NB4 (cell line): ENCODE measurements around the gene TRAPPC6A.

ENCODE experiments used
- TF ChIP-seq, protein P1 (sequence below): IDR thresholded peaks from one replicate; pipeline ENCODE4 v1.5.1; 2012; ENCODE audit warnings: low read depth, low read length
- TF ChIP-seq, protein P2 (sequence below): IDR thresholded peaks from 2 replicates; pipeline ENCODE4 v1.6.1; 2011; ENCODE audit warnings: low read depth, low read length

DNA sequence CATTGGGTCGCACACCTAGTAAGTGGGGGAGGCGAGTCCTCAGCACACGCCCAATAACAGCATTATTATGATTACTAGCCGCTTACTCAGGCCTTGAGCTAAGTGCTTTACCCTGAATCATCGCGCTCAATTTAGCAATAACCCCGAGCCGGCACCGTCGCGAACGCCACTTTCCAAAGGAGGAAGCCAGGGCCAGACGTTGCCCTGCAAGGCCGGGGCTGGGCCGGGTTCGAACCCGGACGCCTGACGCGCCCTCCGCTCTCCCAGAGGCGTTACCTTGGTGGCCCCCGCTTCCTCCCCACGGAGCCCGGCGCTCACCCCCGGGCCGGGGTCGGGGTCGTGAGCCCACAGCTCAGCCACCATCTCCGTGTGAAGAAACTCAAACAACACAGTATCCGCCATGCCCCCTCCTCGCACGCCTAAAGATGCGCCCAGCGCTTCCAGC, at the start of gene TRAPPC6A:
- TF ChIP-seq, protein P1, sequence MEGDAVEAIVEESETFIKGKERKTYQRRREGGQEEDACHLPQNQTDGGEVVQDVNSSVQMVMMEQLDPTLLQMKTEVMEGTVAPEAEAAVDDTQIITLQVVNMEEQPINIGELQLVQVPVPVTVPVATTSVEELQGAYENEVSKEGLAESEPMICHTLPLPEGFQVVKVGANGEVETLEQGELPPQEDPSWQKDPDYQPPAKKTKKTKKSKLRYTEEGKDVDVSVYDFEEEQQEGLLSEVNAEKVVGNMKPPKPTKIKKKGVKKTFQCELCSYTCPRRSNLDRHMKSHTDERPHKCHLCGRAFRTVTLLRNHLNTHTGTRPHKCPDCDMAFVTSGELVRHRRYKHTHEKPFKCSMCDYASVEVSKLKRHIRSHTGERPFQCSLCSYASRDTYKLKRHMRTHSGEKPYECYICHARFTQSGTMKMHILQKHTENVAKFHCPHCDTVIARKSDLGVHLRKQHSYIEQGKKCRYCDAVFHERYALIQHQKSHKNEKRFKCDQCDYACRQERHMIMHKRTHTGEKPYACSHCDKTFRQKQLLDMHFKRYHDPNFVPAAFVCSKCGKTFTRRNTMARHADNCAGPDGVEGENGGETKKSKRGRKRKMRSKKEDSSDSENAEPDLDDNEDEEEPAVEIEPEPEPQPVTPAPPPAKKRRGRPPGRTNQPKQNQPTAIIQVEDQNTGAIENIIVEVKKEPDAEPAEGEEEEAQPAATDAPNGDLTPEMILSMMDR, result no peak
- TF ChIP-seq, protein P2, sequence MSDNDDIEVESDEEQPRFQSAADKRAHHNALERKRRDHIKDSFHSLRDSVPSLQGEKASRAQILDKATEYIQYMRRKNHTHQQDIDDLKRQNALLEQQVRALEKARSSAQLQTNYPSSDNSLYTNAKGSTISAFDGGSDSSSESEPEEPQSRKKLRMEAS, result no peak
